Immature natural killer cell (primary cell): Measurements from ENCODE around the gene ZNF638. TPM values are rescaled to one million over a fixed set of nuclear protein-coding genes. Genes with fewer than 3 reads are reported as not detected.
"Not testable (repeated sequence)": the region's sequence is repeated elsewhere in the genome, so short reads cannot be mapped to it uniquely, and the experiment has no call there.

Experiments
- DNase-seq, 3 donors: peaks; one replicate each; pipeline ENCODE4 v3.0.0; 2022; ENCODE audit warnings: mixed read lengths in 1 of 3
- H3K27ac Mint-ChIP-seq, 6 donors: one replicate each; pipeline ENCODE4 v1.8.0; 2020; ENCODE audit warnings: mixed read lengths in 6 of 6, mild to moderate bottlenecking in 5 of 6, inconsistent platforms in 4 of 6, moderate library complexity in 3 of 6
- H3K27me3 Mint-ChIP-seq, 3 donors: one replicate each; pipeline ENCODE4 v1.8.0; 2020 to 2021; ENCODE audit warnings: low read depth in 3 of 3, mild to moderate bottlenecking in 3 of 3, mixed read lengths in 3 of 3, moderate library complexity in 3 of 3, inconsistent platforms in 1 of 3
- H3K36me3 Mint-ChIP-seq, 3 donors: one replicate each; pipeline ENCODE4 v1.8.0; 2020; ENCODE audit warnings: mixed read lengths in 3 of 3, inconsistent platforms in 2 of 3, mild to moderate bottlenecking in 2 of 3
- H3K4me1 Mint-ChIP-seq, 2 donors: one replicate each; pipeline ENCODE4 v1.8.0; 2020; ENCODE audit warnings: inconsistent platforms in 2 of 2, mild to moderate bottlenecking in 2 of 2, mixed read lengths in 2 of 2, moderate library complexity in 1 of 2
- H3K4me3 Mint-ChIP-seq, 5 donors: one replicate each; pipeline ENCODE4 v1.8.0; 2020; ENCODE audit warnings: mild to moderate bottlenecking in 5 of 5, mixed read lengths in 5 of 5, inconsistent platforms in 3 of 5, moderate library complexity in 3 of 5
- H3K9me3 Mint-ChIP-seq, 6 donors: one replicate each; pipeline ENCODE4 v1.8.0; 2020; ENCODE audit warnings: mild to moderate bottlenecking in 6 of 6, mixed read lengths in 6 of 6, inconsistent platforms in 4 of 6, moderate library complexity in 3 of 6
- polyA plus RNA-seq, 3 donors: library from polyadenylated mRNA; unstranded; fragments of 300-500 nt; fragmentation: Illumina TruSeq; gene quantifications; one replicate each; pipeline ENCODE4 v1.2.3, GENCODE V29; 2021

The ZNF638 gene
- polyA plus RNA-seq, 3 donors from 2014 or later, result 9.4 to 37.7 (median 21.8) TPM

DNA sequence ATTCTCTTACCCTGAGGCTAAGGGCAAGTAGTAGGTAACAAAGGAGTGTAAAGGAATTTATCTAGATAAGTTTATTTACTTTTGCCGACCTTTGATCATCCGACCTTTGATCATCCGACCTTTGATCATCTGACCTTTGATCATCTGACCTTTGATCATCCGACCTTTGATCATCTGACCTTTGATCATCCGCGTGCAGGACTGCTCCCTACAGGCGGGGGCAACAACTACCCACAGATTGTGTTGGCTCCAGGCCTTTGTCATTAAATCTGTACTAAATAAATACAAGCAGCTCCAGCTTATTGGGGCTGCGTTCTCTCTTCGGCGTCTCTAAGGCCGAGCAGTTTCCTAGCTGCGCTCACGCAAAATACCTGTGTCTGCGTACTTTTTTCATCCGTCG is 56.6 kb downstream of the ZNF638 start:
- Mint-ChIP-seq H3K27me3 (no peaks in the 10 kb centered on the region), H3K36me3 (peaks cover 25 to 42% (median 32%) of the 10 kb centered on the region in 3 donors), H3K9me3 (no peaks in the 10 kb centered on the region), H3K4me1 (peaks cover 0 to 7% of the 10 kb centered on the region in 2 donors), H3K27ac (no peak overlapping the region), H3K4me3 (no peak overlapping the region)
- DNase-seq, result no peak

DNA sequence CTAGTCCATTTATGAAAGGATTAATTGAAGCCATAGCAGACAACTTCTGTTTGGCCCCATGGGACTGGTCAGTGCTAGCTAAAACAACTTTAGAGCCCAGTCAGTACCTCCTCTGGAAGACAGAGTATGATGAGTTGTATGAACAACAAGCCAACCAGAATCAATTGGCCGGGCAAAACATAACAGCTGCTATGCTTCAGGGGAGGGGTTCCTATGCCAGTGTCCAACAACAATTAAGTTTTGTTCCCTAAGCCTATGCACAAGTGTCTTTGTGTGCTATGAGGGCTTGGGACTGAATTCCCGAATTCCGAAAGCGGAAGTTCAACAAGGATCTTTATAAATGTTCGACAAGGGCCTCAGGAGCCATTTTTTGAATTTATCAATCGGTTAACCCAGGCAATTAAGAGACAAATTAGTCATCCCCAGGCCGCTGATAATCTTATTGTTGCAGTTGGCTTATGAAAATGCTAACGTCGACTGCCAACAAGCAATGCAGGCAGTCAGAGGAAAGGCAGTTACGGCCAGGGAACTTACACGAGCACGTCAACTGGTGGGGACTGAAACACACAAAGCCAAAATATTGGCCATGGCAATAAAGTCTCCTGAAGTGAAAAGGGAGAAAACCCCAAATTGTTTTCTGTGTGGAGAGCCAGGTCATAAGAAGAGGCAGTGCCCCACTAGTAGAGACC is 57.9 kb downstream of the ZNF638 start:
- peaks cover 22 to 47% (median 33%) of the 10 kb centered on the region in 3 donors for H3K36me3 Mint-ChIP-seq
- no peaks in the 10 kb centered on the region for H3K4me1 Mint-ChIP-seq
- H3K9me3 Mint-ChIP-seq, result no peaks in the 10 kb centered on the region
- no peak overlapping the region for H3K27ac Mint-ChIP-seq
- no peaks in the 10 kb centered on the region for H3K27me3 Mint-ChIP-seq
- DNase-seq, result no peak
- no peak overlapping the region for H3K4me3 Mint-ChIP-seq

DNA sequence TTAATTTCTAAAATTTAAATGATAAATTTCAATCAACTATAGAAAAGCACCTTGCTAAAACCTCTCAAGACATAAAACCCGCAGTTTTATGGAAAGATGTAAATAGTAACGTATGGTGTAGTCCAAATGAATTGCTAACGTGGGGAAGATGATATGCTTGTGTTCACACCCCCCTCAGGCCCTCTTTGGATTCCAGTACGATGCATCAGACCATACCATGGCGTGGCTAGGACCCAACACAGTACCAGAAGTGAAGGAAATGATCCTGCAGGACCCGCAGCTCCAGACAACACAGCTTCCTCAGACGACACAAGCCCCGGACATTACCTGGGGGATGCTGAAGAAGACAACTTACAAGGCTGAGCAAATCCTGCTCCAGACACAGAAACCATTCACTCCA is 61.6 kb downstream of the ZNF638 start:
- H3K4me3 Mint-ChIP-seq, result no peak overlapping the region
- no peak overlapping the region for H3K27ac Mint-ChIP-seq
- no peaks in the 10 kb centered on the region for H3K4me1 Mint-ChIP-seq
- H3K27me3 Mint-ChIP-seq, result no peaks in the 10 kb centered on the region
- H3K36me3 Mint-ChIP-seq, result peaks cover 25 to 67% (median 37%) of the 10 kb centered on the region in 3 donors
- DNase-seq, result no peak
- H3K9me3 Mint-ChIP-seq, result no peaks in the 10 kb centered on the region

DNA sequence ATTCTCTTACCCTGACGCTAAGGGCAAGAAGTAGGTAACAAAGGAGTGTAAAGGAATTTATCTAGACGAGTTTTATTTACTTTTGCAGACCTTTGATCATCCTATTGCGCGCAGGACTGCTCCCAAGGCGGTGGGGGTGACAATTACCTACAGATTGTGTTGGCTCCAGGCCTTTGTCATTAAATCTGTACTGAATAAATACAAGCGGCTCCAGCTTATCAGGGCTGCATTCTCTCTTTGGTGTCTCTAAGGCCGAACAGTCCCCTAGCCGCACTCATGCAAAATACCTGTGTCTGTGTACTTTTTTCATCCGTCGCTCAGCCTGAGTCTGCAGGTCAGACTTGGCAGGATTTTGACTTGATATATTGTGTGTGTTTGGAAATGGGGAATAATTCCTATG is 63.9 kb downstream of the ZNF638 start:
- H3K9me3 Mint-ChIP-seq, result no peaks in the 10 kb centered on the region
- no peaks in the 10 kb centered on the region for H3K4me1 Mint-ChIP-seq
- H3K36me3 Mint-ChIP-seq, result peaks cover 19 to 62% (median 24%) of the 10 kb centered on the region in 3 donors
- peak overlapping the region in 1 of 6 donors; percentile 9 for H3K27ac Mint-ChIP-seq
- DNase-seq, result no peak
- no peaks in the 10 kb centered on the region for H3K27me3 Mint-ChIP-seq
- no peak overlapping the region for H3K4me3 Mint-ChIP-seq

DNA sequence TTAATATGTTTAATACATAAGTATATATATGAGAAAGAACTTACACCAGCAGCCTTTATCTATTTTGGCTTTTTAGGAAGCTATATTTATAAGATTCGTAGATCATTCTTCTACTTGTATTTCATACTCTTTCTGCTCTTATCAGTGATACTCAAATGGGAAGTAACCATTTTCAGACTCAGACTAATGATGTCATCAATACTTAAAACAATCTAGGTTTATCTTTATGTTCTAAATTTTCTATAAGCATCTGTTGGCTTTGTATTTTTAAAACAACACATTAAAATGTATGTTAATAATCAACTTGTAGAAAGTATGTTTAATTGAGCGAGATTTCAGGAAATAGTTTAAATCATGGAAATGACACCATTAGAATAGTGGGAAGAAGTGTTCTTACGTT is 70.8 kb downstream of the ZNF638 start:
- no peaks in the 10 kb centered on the region for H3K9me3 Mint-ChIP-seq
- no peak for DNase-seq
- H3K4me1 Mint-ChIP-seq, result no peaks in the 10 kb centered on the region
- peaks cover 31 to 60% (median 34%) of the 10 kb centered on the region in 3 donors for H3K36me3 Mint-ChIP-seq
- no peak overlapping the region for H3K4me3 Mint-ChIP-seq
- peak overlapping the region in 2 of 6 donors; percentile 1 to 6 for H3K27ac Mint-ChIP-seq
- no peaks in the 10 kb centered on the region for H3K27me3 Mint-ChIP-seq

DNA sequence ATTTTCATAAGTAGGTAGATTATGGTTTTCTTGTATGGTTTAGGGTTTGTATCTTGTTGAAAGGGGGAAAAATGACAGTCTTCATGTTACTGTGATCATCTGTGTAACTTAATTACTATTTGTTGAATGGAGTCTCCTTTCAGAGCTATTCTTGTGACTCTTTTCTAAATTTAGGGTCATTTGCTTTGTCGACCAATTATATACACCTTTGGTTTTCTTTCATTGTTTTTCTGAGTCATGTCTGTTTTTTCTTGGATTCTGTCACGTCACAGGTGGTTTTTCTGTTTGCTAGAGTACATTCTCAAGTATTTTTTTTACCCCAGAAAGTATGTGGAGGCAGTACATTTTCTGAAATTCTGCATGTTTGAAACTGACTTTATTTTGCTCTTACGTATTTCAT is 78.0 kb downstream of the ZNF638 start:
- Mint-ChIP-seq H3K27ac (peak overlapping the region in 4 of 6 donors; percentile 41 to 75 (median 58)), H3K4me3 (no peak overlapping the region), H3K9me3 (peaks cover 0 to 2% (median 0%) of the 10 kb centered on the region in 6 donors), H3K27me3 (peaks cover 0 to 1% (median 0%) of the 10 kb centered on the region in 3 donors), H3K4me1 (peaks cover 0 to 6% of the 10 kb centered on the region in 2 donors), H3K36me3 (peaks cover 23 to 41% (median 25%) of the 10 kb centered on the region in 3 donors)
- DNase-seq, result no peak

DNA sequence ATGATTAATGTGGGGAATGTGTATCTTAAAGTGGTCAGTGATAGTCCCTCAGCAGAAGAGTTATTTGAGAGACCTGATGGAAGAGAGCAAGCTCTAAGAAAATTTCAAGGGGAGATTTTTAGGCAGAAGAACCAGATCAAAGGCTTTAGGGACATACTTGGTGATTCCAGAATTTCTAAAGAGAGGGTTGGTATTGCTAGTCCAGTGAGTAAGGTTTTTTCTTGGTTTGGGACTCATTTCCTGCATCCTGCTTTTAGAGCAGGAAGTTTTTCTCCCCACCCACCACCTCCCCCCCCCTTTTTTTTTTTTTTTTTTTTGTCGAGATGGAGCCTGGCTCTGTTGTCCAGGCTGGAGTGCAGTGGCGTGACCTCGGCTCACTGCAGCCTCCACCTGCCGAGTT is 79.1 kb downstream of the ZNF638 start:
- H3K4me1 Mint-ChIP-seq, result peaks cover 0 to 6% of the 10 kb centered on the region in 2 donors
- peak overlapping the region in 1 of 5 donors; percentile 2 for H3K4me3 Mint-ChIP-seq
- peak overlapping the region in 5 of 6 donors; percentile 2 to 78 (median 49) for H3K27ac Mint-ChIP-seq
- peaks cover 0 to 1% (median 0%) of the 10 kb centered on the region in 3 donors for H3K27me3 Mint-ChIP-seq
- peaks cover 0 to 2% (median 0%) of the 10 kb centered on the region in 6 donors for H3K9me3 Mint-ChIP-seq
- peaks cover 18 to 31% (median 18%) of the 10 kb centered on the region in 3 donors for H3K36me3 Mint-ChIP-seq
- no peak for DNase-seq

DNA sequence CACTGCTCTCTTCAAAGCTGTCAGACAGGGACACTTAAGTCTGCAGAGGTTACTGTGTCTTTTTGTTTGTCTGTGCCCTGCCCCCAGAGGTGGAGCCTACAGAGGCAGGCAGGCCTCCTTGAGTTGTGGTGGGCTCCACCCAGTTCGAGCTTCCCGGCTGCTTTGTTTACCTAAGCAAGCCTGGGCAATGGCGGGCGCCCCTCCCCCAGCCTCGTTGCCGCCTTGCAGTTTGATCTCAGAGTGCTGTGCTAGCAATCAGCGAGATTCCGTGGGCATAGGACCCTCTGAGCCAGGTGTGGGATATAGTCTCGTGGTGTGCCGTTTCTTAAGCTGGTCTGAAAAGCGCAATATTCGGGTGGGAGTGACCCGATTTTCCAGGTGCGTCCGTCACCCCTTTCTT is 85.3 kb downstream of the ZNF638 start:
- not testable (repeated sequence) for H3K9me3 Mint-ChIP-seq, H3K27me3 Mint-ChIP-seq, H3K36me3 Mint-ChIP-seq
- Mint-ChIP-seq H3K27ac (peak overlapping the region in 5 of 6 donors; percentile 58 to 95 (median 90)), H3K4me3 (peak overlapping the region; percentile 53 to 93 (median 90)), H3K4me1 (peaks cover 16 to 31% of the 10 kb centered on the region in 2 donors)
- DNase-seq, result peak; percentile 16 to 48 (median 27)

DNA sequence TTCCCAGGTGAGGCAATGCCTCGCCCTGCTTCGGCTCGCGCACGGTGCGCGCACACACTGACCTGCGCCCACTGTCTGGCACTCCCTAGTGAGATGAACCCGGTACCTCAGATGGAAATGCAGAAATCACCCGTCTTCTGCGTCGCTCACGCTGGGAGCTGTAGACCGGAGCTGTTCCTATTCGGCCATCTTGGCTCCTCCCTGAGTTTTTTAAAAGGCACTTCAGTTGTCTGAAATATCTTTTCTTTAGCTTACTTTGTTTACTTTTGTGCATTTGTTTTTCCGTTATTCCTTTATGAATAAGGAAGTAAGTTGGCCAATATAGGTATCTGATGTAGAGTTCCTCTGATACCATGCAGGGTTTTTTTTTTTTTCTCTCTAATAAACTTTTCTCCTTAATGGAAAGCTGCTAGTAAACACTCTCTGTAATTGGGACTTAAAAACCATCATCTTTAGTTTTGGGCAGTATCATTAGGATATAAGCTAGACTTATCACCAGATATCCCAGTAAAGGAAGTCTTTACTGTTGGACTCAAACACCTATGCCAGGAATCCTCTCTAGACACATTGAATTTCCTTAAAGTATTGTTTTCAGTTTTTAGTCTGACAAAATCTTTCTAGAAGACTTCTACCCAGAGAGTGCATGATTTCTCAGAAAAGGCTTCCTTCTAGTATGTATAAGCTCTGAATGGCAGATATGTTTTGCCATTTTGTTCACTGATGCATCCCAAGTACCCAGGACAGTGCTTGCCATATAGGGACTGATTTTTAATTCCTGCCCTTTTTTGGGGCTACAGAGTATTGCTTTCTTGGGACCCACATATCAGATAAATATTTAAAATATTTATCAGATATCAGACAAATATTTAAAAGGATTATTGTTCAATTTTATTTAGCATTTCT is 86.0 kb downstream of the ZNF638 start:
- Mint-ChIP-seq H3K27ac (peak overlapping the region; percentile 90 to 95 (median 94)), H3K9me3 (no peaks in the 10 kb centered on the region), H3K4me3 (peak overlapping the region; percentile 88 to 93 (median 92)), H3K4me1 (peaks cover 16 to 31% of the 10 kb centered on the region in 2 donors), H3K36me3 (peaks cover under 1 to 4% (median under 1%) of the 10 kb centered on the region in 3 donors), H3K27me3 (no peaks in the 10 kb centered on the region)
- DNase-seq, result peak in 2 of 3 donors; percentile 15 to 24

DNA sequence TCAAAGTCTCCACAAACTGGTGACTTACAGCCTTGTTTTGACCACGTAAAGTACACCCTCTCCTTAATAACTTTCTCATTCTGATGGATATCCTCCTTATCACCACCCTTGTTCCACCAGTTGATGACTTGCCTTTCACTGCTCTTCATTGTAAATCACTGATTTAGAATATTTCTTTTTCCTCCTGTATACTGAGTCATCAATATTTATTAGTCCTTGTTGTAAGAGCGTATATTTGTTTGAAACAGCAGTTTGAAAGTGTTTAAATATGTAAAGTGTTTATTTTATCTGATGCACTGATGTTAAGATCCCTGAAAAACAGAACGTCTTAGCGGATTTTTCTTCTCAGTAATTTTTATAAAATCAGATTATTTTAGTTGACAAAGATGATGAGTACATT is 87.6 kb downstream of the ZNF638 start:
- peaks cover 13 to 17% (median 15%) of the 10 kb centered on the region in 3 donors for H3K36me3 Mint-ChIP-seq
- H3K27ac Mint-ChIP-seq, result peak overlapping the region in 2 of 6 donors; percentile 5 to 52
- H3K9me3 Mint-ChIP-seq, result no peaks in the 10 kb centered on the region
- peaks cover 16 to 39% of the 10 kb centered on the region in 2 donors for H3K4me1 Mint-ChIP-seq
- no peak for DNase-seq
- H3K27me3 Mint-ChIP-seq, result no peaks in the 10 kb centered on the region
- H3K4me3 Mint-ChIP-seq, result no peak overlapping the region

DNA sequence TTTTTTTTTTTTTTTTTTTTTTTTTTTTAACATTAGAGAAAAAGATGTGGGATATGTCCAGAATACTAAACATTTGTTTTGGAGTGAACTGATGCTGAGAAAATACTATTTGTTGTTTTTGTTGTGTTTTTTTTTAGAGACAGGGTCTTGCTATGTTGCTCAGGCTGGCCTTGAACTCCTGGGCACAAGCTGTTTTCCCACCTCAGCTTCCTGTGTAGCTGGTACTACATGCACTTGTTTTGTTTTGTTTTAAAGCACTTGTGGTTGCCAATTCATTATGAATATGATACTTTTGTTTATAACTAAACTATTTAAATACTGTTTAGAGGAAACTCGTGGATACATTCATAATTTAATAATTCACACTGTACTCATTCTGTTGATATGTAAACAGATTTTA is 88.4 kb downstream of the ZNF638 start:
- peak overlapping the region in 1 of 5 donors; percentile 33 for H3K4me3 Mint-ChIP-seq
- no peak overlapping the region for H3K27ac Mint-ChIP-seq
- peaks cover 13 to 22% (median 20%) of the 10 kb centered on the region in 3 donors for H3K36me3 Mint-ChIP-seq
- DNase-seq, result no peak
- H3K9me3 Mint-ChIP-seq, result no peaks in the 10 kb centered on the region
- no peaks in the 10 kb centered on the region for H3K27me3 Mint-ChIP-seq
- H3K4me1 Mint-ChIP-seq, result peaks cover 16 to 39% of the 10 kb centered on the region in 2 donors

DNA sequence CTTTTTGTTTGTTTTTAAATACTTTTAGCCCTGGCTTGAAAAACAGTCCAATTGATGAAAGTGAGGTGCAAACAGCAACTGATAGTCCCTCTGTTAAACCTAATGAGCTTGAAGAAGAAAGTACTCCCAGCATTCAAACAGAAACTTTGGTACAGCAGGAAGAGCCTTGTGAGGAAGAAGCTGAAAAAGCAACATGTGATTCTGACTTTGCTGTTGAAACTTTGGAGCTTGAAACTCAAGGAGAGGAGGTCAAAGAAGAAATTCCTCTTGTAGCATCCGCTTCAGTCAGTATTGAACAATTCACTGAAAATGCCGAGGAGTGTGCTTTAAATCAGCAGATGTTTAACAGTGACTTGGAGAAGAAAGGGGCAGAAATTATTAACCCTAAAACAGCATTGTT is 91.2 kb downstream of the ZNF638 start:
- DNase-seq, result no peak
- Mint-ChIP-seq H3K4me1 (peaks cover 11 to 36% of the 10 kb centered on the region in 2 donors), H3K9me3 (no peaks in the 10 kb centered on the region), H3K36me3 (peaks cover 25 to 37% (median 36%) of the 10 kb centered on the region in 3 donors), H3K4me3 (no peak overlapping the region), H3K27ac (peak overlapping the region in 1 of 6 donors; percentile 49), H3K27me3 (no peaks in the 10 kb centered on the region)

DNA sequence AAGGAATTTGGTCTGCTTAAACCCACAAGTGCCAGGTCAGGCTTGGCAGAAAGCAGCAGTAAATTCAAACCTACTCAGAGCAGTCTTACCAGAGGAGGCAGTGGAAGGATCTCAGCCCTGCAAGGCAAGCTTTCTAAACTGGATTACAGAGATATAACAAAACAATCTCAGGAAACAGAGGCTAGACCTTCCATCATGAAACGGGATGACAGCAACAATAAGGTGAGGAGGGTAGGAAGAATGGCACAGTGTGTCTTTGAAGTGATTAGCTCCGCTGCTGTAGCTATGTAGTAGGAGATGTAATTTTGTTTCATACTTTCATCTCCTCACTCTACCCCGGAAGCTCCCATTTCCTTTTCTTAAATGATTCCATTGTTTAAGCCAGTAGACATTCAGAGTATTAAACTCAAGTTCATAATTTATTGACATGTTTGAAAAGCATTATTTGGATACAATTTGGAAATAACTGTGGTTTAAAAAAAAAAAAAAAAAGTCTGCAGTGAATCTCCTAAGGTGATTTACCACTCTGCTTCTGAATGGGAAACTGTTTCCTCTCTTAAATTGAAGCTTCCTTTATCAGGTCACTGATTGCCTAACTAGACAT is 92.3 kb downstream of the ZNF638 start:
- H3K27me3 Mint-ChIP-seq, result no peaks in the 10 kb centered on the region
- DNase-seq, result no peak
- H3K36me3 Mint-ChIP-seq, result peaks cover 30 to 43% (median 41%) of the 10 kb centered on the region in 3 donors
- H3K9me3 Mint-ChIP-seq, result no peaks in the 10 kb centered on the region
- H3K27ac Mint-ChIP-seq, result no peak overlapping the region
- H3K4me3 Mint-ChIP-seq, result no peak overlapping the region
- peaks cover 10 to 28% of the 10 kb centered on the region in 2 donors for H3K4me1 Mint-ChIP-seq
